ENCODE data around the gene PPIL3. TPM values are rescaled to one million over a fixed set of nuclear protein-coding genes. Genes with fewer than 3 reads are reported as not detected.

Gene PPIL3
- total and polyA plus RNA-seq, 2 experiments from 2014 or later = 42.9 to 54.0 TPM

DNA sequence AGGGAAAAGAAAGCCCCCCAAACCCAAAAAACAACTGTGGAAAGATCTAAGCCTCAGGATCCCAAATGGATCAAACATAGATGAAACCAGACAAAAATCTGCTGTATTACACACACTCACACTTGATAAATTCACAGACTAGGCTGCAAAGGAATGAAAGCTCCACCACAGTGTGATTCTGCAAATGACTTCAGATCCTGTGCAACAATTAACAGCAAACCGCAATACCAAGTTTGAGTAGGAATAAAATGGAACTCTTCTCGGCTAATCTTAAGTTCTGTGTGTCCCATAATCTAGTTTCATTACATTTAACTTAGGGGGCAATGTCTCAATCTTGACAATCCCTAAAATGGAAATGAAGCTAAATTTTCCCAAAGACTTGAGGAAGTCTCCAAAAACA, 36.3 kb downstream of the PPIL3 start:
- Histone ChIP-seq H3K9me2 (ENCODE audit: insufficient read depth) (no peaks in the 10 kb centered on the region), H2AFZ (no peak overlapping the region), H3K36me3 (ENCODE audit: insufficient read depth) (peaks cover 58% of the 10 kb centered on the region), H4K20me1 (replicated peaks; ENCODE audit: insufficient read depth) (peaks cover 4% of the 10 kb centered on the region), H3K4me1 (ENCODE audit: insufficient read depth) (no peaks in the 10 kb centered on the region), H3K79me2 (replicated peaks; ENCODE audit: insufficient read depth) (peaks cover 3% of the 10 kb centered on the region), H3K4me2 (no peak overlapping the region), H3K27ac (ENCODE audit: low read depth) (no peak overlapping the region), H3F3A (replicated peaks; ENCODE audit: low read depth) (peaks cover 12% of the 10 kb centered on the region), H3K27me3 (ENCODE audit: insufficient read depth) (no peaks in the 10 kb centered on the region), H3K4me3 (no peak overlapping the region)
- Mint-ChIP-seq H3K27me3 (ENCODE audit: insufficient read depth, low read depth, poor library complexity) (peaks cover 5% of the 10 kb centered on the region), H3K4me3 (no peak overlapping the region), H3K27ac (no peak overlapping the region), H3K36me3 (ENCODE audit: low read depth) (peaks cover 59% of the 10 kb centered on the region), H3K4me1 (no peaks in the 10 kb centered on the region), H3K9me3 (no peaks in the 10 kb centered on the region)
- no peak for TF ChIP-seq STAT1 (IDR thresholded peaks at IDR 0.05; ENCODE audit: unreplicated experiment)
- TF ChIP-seq, protein P1, sequence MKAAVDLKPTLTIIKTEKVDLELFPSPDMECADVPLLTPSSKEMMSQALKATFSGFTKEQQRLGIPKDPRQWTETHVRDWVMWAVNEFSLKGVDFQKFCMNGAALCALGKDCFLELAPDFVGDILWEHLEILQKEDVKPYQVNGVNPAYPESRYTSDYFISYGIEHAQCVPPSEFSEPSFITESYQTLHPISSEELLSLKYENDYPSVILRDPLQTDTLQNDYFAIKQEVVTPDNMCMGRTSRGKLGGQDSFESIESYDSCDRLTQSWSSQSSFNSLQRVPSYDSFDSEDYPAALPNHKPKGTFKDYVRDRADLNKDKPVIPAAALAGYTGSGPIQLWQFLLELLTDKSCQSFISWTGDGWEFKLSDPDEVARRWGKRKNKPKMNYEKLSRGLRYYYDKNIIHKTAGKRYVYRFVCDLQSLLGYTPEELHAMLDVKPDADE (IDR thresholded peaks at IDR 0.05) = no peak
- no peak for TF ChIP-seq NANOG (IDR thresholded peaks at IDR 0.05; ENCODE audit: borderline replicate concordance)
- TF ChIP-seq, protein P2, sequence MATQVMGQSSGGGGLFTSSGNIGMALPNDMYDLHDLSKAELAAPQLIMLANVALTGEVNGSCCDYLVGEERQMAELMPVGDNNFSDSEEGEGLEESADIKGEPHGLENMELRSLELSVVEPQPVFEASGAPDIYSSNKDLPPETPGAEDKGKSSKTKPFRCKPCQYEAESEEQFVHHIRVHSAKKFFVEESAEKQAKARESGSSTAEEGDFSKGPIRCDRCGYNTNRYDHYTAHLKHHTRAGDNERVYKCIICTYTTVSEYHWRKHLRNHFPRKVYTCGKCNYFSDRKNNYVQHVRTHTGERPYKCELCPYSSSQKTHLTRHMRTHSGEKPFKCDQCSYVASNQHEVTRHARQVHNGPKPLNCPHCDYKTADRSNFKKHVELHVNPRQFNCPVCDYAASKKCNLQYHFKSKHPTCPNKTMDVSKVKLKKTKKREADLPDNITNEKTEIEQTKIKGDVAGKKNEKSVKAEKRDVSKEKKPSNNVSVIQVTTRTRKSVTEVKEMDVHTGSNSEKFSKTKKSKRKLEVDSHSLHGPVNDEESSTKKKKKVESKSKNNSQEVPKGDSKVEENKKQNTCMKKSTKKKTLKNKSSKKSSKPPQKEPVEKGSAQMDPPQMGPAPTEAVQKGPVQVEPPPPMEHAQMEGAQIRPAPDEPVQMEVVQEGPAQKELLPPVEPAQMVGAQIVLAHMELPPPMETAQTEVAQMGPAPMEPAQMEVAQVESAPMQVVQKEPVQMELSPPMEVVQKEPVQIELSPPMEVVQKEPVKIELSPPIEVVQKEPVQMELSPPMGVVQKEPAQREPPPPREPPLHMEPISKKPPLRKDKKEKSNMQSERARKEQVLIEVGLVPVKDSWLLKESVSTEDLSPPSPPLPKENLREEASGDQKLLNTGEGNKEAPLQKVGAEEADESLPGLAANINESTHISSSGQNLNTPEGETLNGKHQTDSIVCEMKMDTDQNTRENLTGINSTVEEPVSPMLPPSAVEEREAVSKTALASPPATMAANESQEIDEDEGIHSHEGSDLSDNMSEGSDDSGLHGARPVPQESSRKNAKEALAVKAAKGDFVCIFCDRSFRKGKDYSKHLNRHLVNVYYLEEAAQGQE (IDR thresholded peaks at IDR 0.05; ENCODE audit: unreplicated experiment) = no peak
- TF ChIP-seq EZH2phosphoT487 (IDR thresholded peaks at IDR 0.05; ENCODE audit: unreplicated experiment) = no peak
- no peak for TF ChIP-seq CREB1 (CRISPR knock-in tag; IDR thresholded peaks at IDR 0.05; ENCODE audit: low read depth)
- TF ChIP-seq, protein P3, sequence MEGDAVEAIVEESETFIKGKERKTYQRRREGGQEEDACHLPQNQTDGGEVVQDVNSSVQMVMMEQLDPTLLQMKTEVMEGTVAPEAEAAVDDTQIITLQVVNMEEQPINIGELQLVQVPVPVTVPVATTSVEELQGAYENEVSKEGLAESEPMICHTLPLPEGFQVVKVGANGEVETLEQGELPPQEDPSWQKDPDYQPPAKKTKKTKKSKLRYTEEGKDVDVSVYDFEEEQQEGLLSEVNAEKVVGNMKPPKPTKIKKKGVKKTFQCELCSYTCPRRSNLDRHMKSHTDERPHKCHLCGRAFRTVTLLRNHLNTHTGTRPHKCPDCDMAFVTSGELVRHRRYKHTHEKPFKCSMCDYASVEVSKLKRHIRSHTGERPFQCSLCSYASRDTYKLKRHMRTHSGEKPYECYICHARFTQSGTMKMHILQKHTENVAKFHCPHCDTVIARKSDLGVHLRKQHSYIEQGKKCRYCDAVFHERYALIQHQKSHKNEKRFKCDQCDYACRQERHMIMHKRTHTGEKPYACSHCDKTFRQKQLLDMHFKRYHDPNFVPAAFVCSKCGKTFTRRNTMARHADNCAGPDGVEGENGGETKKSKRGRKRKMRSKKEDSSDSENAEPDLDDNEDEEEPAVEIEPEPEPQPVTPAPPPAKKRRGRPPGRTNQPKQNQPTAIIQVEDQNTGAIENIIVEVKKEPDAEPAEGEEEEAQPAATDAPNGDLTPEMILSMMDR (conservative IDR thresholded peaks at IDR 0.05; ENCODE audit: low read depth in 2 of 2) = no peak
- no peak for TF ChIP-seq ZNF114 (CRISPR knock-in tag; IDR thresholded peaks at IDR 0.05)
- no peak for TF ChIP-seq EZH2 (IDR thresholded peaks at IDR 0.05; ENCODE audit: low read depth, unreplicated experiment)
- no peak for DNase-seq (ENCODE audit: low spot score)
- no peak for ATAC-seq
